H1 (cell line): Measurements from ENCODE around the gene SENP7. TPM values are rescaled to one million over a fixed set of nuclear protein-coding genes. Genes with fewer than 3 reads are reported as not detected.

Experiments used
- NANOG ChIP-seq: IDR thresholded peaks from 2 replicates; pipeline ENCODE4 v1.6.1; 2011; ENCODE audit warnings: low read length, low read depth, mild to moderate bottlenecking, inconsistent platforms; ENCODE audit not compliant: insufficient read depth, poor library complexity, severe bottlenecking
- YY1 ChIP-seq: IDR thresholded peaks from 2 replicates; pipeline ENCODE4 v1.6.1; 2011; ENCODE audit warnings: low read depth, mild to moderate bottlenecking, low read length
- polyA plus RNA-seq, 7 experiments: library from polyadenylated mRNA; depleted of rRNA in 3 of 7; stranded (reverse) in 5 of 7; unstranded in 2 of 7; fragments of >200 nt in 5 of 7; fragments of 200-250 nt in 2 of 7; gene quantifications; 1 replicate in 5 of 7; 2 replicates in 1 of 7; 4 replicates in 1 of 7; pipeline versions ENCODE4 v1.2.1 to v1.2.3, GENCODE V29; 2011 to 2013; ENCODE audit warnings: missing spikeins in 2 of 7, mixed read lengths in 2 of 7
- total RNA-seq: library from RNA; stranded (reverse); fragmentation: NEBNext Ultra II Directional; extraction: Animal tissue kit (Norgen Biotek cat#: 25700); gene quantifications from 2 replicates; pipeline ENCODE4 v1.2.1, GENCODE V29; 2021
- TF ChIP-seq, protein P1 (sequence below): IDR thresholded peaks from 2 replicates; pipeline ENCODE4 v1.6.1; 2011; ENCODE audit warnings: low read length, improper control_type of control experiment

SENP7 gene
- total and polyA plus RNA-seq, 2 of the 8 experiments (the other 6 are each of a cell fraction or from before 2014, with no cell fraction given), result 2.8 to 7.8 TPM

DNA sequence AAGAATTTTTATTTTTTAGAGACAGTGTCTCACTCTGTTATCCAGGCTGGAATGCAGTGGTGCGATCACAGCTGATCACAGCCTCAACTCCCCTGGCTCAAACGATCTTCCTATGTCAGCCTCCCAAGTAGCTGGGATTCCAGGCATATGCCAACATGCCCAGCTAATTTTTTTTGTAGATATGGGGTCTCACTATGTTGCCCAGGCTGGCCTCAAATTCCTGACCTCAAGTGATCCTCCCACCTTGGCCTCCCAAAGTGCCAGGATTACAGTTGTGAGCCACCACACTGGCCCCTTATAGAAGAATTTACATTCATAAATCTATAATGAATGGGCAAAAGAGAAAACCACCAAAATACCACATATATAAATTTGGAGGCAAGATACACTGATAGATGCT lies 15.2 kb downstream of the SENP7 start (continued):
- TF ChIP-seq NANOG, result no peak
- TF ChIP-seq, protein P1, sequence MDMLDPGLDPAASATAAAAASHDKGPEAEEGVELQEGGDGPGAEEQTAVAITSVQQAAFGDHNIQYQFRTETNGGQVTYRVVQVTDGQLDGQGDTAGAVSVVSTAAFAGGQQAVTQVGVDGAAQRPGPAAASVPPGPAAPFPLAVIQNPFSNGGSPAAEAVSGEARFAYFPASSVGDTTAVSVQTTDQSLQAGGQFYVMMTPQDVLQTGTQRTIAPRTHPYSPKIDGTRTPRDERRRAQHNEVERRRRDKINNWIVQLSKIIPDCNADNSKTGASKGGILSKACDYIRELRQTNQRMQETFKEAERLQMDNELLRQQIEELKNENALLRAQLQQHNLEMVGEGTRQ, result no peak
- no peak for TF ChIP-seq YY1
